Measurements from ENCODE around the gene THBS3.

THBS3 gene

DNA sequence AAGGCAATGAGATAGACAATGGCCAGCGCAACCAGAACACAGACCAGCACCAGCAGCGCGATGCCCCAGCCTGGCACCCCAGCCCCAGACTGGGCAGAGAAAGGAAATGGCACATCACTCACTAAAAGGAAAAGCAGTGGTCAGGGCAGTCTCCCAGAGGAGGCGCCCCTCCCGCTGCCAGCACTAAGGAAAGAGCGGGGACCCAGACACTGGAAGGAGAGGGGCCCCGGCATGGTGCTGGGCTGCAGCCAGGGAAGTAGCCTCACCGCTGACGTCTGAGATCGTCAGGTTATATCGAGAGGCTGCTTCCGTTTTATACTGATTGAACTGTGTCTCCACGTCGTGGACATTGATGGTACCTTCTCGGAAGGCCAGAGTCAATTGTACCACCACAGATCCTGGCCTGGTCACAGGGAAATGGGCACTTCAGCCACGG lies 20.2 kb downstream of the THBS3 start:
- DNase-seq (ENCODE audit: low read depth in 2 of 2), result no peak

DNA sequence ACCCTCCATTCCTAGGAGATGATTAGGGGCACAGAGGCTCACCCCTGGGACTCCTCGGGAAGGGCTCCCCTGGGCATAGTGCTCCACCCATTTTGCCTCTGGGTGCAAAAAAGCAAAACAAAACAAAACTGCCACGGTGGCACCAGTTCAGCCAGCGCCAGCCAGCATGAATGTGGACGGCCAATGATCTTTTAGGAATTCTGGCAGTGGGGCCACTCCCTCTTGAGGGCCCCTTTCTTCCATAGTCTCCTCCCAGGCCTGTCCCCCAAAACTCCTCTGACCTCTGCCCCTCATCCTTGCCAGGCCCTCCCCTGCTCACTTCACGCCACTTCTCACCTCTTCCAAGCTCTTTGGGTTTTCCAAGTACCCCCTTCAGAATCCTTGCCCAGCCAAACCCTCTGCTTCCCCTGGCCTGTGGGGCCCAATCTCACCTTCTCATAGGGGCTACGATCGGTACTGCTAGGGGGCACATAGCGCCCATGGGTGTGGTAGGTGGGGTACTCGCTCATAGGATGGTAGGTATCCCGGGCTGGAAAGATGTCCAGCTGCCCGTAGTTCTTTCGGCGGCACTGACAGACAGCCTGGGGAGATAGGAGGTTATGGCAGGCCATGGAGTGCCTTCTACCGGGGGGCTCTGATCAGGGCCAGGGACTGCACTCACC lies 20.8 kb downstream of the THBS3 start:
- no peak for DNase-seq (ENCODE audit: low read depth in 2 of 2)

DNA sequence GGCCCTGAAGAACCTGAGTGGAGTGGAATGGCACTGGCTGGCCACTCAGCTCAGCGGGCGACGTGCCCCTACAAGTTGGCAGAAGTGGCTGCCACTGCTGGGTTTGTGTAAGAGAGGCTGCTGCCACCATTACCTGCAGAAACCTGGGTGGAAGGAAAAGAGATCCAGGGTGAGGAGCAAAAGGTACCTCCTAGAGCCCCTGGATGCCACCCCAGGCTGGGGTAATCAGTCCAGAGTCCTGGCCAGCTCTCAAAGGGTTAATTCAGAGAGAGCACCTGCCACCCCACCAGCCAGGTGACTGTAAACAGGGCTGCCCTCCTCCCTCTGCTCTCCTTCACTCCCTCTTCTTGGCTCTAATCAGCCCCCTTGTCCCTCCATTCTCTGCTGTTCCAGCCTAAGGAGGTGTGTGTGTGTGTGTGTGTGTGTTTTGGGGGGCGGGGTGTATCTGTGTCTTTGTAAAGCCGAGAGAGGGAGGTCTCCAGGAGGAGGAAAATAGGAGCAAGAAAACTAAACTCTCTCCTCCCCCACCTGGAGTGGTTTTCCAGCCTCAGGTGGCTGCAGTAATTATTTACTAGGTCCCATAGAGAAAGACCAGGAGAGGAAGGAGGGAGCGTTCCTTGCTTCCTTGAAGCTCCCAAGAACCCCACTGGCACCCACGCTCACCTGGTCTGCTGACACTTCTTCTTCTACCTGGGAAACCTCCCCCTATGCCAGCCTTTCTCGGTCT lies 21.5 kb downstream of the THBS3 start:
- DNase-seq (ENCODE audit: low read depth in 2 of 2), result no peak

DNA sequence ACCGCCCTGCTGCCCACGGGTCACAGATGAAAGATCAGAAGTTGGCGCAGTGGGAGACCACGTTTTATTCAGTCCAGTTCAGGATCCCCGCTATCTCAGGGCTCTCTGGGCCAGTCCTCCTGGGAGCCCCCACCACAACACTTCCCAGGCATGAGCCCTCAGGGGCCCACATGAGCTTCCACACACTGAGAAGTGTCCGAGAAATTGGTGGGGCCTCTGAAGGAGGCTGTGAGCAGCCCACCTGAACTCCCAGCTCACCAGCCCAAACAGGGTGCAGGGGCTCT lies 22.0 kb downstream of the THBS3 start:
- no peak for DNase-seq (ENCODE audit: low read depth in 2 of 2)

GRCh38 chr1:155184835-155185782 lies 22.6 kb downstream of the THBS3 start:
- no peak for DNase-seq (ENCODE audit: low read depth in 2 of 2)

- DNase-seq (ENCODE audit: low read depth in 2 of 2), result no peak
Measured at GRCh38 chr1:155184351-155184811, 23.3 kb downstream of the THBS3 start.

- no peak for DNase-seq (ENCODE audit: low read depth in 2 of 2)
Measured at GRCh38 chr1:155183775-155184221, 23.9 kb downstream of the THBS3 start.

DNA sequence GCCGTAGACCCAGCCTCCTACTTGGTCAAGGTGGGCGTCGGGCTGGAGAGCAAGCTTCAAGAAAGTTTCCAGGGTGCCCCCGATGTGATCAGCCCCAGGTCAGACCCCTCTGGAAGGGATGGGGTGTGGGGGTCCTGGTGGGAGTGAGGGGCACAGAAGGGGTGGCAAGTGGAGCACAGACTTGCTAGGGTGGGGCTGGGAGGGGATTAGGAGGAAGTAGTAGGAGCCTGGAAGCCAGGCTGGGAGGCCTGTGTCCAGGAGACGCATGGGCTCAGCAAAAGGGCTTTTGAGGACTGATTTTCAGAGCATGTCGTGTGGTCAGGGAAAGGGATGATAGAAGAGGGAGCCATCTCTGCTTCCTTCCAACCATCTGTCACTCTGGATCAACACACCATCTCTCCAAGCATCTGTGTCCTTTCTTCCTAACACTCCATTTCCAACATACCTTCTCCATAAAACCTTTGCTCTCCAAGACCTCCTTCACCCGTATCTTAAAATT lies 25.6 kb downstream of the THBS3 start:
- no peak for DNase-seq (ENCODE audit: low read depth in 2 of 2)

- no peak for DNase-seq (ENCODE audit: low read depth in 2 of 2)
Measured at GRCh38 chr1:155181371-155182051, 26.2 kb downstream of the THBS3 start.

GRCh38 chr1:155179112-155180031 lies 28.3 kb downstream of the THBS3 start:
- no peak for DNase-seq (ENCODE audit: low read depth in 2 of 2)

DNA sequence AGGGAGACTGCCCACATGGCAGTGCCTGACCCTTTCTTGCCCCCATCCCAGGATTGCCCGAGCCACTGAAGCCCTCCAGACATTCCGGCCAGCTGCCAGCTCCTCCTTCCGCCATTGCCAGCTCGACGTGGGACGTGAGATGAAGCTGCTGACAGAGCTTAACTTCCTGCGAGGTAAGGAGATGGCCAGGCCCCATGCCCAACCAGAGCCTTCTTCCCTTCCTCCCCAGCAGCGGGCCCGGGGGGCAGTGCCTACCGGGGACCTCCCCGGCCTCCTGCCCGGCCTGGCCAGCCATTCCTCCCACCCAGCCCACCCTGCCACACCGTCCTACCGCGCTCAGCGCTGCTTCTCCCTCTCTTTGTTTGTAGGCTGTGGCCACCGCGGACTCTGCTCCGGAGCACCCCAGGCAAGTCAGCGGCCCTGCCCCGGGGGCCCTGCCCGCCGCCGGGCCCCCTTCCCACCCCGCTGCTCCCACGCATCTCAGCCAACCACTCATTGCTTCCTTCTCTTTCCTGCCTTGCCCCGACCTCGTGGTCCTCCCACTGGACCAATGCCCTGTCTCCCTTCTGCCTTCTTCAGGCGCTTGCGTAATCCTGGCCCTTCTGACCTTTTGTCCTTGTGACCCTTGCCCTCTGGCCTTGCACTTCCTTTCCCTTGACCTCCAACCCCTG lies 29.1 kb downstream of the THBS3 start:
- no peak for DNase-seq (ENCODE audit: low read depth in 2 of 2)

- DNase-seq (ENCODE audit: low read depth in 2 of 2), result no peak
Measured at GRCh38 chr1:155177918-155178281, 29.8 kb downstream of the THBS3 start.

DNA sequence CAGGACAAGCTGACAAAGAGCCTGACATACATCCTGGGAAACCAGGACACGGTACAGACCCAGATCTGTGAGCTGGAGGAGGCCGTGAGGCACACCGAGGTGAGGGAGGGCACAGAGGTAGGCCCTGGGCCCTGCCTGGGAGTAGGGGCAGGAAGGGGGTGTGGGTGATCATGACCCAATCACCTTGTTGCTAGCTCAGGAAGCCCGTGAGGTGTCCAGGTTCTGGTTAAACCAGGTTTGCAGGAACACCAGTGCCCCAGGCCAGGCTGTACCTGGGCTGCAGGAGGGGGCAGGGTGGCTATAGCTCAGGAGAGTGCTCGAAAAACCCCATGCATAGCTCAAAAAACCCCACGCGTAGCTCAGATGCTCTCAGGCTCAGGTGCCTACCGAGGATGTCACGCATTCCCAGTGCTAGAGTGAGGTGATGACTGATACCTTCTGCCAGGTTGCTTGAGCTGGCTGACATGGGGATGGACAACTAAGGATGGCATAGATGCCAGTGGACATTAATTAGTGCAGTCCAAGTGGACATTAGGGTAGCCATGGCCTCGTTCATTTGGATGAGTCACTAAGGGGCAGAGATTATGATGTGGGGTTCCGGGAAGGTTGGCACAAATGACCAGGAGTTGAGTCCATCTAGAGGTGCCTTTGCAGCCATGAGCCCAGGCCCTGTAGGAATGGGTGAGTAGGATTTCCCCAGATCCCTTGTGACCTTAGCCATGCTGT lies 30.3 kb downstream of the THBS3 start:
- no peak for DNase-seq (ENCODE audit: low read depth in 2 of 2)

DNA sequence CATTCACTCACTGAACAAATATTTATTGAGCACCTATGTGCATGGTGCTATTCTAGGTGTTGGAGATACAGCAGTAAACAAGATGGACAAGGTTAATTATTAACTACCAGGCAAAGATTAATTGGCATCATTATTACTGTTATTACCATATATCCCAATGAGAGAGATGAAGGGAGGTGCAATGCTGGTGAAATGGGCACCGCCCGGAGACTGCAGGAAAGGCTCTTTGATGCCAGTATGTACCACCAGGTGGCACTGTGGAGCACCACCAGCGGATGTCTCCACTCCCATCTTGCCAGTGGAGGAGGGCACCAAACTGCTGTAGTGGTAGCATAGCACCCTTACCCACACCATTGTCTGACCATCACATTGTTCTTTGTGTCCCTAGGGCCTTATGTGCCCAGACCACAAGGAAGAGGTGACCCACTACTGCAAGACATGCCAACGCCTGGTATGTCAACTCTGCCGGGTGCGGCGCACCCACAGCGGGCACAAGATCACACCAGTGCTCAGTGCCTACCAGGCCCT lies 31.1 kb downstream of the THBS3 start:
- DNase-seq (ENCODE audit: low read depth in 2 of 2), result peak; percentile 81 to 87

DNA sequence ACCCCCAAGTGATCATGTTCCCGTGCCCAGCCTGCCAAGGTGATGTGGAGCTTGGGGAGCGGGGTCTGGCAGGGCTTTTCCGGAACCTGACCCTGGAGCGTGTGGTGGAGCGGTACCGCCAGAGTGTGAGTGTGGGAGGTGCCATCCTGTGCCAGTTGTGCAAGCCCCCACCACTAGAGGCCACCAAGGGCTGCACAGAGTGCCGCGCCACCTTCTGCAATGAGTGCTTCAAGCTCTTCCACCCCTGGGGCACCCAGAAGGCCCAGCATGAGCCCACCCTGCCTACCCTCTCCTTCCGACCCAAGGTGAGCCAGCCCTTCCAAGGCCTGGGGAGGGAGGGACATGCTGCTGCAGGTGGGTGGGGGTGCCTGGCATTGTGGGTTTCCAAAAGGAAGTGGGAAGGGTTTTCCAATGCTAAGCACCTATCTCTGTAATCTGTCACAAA lies 31.7 kb downstream of the THBS3 start:
- DNase-seq (ENCODE audit: low read depth in 2 of 2), result no peak

DNA sequence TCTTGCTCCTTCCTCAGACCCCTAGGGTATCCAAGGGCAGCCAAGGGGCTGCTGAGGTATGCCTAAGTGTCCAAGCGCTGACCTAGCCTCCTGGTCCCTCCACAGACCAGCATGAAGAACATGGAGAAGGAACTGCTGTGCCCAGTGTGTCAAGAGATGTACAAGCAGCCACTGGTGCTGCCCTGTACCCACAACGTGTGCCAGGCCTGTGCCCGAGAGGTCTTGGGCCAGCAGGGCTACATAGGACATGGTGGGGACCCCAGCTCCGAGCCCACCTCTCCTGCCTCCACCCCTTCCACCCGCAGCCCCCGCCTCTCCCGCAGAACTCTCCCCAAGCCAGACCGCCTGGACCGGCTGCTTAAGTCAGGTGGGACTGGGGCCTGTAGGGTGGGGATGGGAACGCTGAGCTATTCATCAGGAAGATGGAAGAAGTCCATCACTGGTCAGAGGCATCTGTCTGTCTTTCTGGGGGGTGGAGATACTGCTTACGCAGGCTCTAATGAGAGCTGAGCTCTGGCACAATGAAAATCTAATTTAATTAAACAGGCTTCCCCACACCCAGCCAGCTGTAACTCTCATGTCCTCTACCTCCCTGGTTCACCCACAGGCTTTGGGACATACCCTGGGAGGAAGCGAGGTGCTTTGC lies 32.3 kb downstream of the THBS3 start:
- no peak for DNase-seq (ENCODE audit: low read depth in 2 of 2)

GRCh38 chr1:155174324-155175280 lies 33.1 kb downstream of the THBS3 start:
- peak in 1 of 2 donors; percentile 30 for DNase-seq (ENCODE audit: low read depth in 2 of 2)
